DOHH2 (cell line): Measurements from ENCODE around the gene MAP4K5.

Experiments used
- EZH2phosphoT487 ChIP-seq: fragments of 200-600 bp; sonication (generic); IDR thresholded peaks from 2 replicates; pipeline ENCODE4 v1.6.1; 2017; ENCODE audit warnings: borderline replicate concordance, mild to moderate bottlenecking, antibody characterized with exemption, low read length, moderate library complexity, mixed read lengths
- TF ChIP-seq, protein P1 (sequence below): fragments of 200-600 bp; sonication (generic); IDR thresholded peaks from one replicate; pipeline ENCODE4 v1.5.1; 2014; ENCODE audit warnings: antibody characterized with exemption, mild to moderate bottlenecking, low read depth, low read length; ENCODE audit not compliant: poor library complexity, severe bottlenecking

DNA sequence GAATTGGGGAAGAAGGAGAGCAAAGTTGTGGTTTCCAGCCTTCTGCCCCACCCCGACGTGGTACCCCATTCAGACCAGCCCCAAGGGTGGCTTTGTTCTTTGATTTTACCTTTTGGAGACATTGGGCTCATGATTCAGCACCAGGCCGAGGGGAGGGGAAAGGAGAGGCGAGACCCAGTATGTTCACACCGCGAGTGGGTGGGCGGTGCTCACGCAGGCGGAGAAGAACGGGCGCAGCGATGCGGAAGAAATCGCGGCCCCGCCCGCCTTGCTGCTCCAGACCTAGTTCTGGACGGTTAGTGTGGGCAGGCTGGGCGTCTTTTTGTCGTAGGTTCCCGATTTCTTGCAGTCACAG lies 28.5 kb upstream of the MAP4K5 start:
- TF ChIP-seq, protein P1, sequence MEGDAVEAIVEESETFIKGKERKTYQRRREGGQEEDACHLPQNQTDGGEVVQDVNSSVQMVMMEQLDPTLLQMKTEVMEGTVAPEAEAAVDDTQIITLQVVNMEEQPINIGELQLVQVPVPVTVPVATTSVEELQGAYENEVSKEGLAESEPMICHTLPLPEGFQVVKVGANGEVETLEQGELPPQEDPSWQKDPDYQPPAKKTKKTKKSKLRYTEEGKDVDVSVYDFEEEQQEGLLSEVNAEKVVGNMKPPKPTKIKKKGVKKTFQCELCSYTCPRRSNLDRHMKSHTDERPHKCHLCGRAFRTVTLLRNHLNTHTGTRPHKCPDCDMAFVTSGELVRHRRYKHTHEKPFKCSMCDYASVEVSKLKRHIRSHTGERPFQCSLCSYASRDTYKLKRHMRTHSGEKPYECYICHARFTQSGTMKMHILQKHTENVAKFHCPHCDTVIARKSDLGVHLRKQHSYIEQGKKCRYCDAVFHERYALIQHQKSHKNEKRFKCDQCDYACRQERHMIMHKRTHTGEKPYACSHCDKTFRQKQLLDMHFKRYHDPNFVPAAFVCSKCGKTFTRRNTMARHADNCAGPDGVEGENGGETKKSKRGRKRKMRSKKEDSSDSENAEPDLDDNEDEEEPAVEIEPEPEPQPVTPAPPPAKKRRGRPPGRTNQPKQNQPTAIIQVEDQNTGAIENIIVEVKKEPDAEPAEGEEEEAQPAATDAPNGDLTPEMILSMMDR = no peak
- TF ChIP-seq EZH2phosphoT487 = peak; percentile 91; the same call in 1 of the 2 replicates
